K562 (cell line): Measurements from ENCODE around the gene ARL2. TPM values are rescaled to one million over a fixed set of nuclear protein-coding genes. Genes with fewer than 3 reads are reported as not detected.
A peak's percentile ranks its signal among the peaks of the same experiment; 100 is the strongest.

Experiments
- POLR2A ChIP-seq: fragments of 450-650 bp; conservative IDR thresholded peaks from 2 replicates; pipeline ENCODE4 v1.6.1; 2016
- POLR2G ChIP-seq: fragments of 200-400 bp; formaldehyde crosslinking; IDR thresholded peaks from 2 replicates; pipeline ENCODE4 v1.6.1; 2017; ENCODE audit warnings: low read depth, mild to moderate bottlenecking, antibody characterized with exemption, low read length, moderate library complexity
- ZBTB7A ChIP-seq: IDR thresholded peaks from 2 replicates; pipeline ENCODE4 v1.6.1; 2011; ENCODE audit warnings: low read depth, mild to moderate bottlenecking, low read length, moderate library complexity, borderline replicate concordance; ENCODE audit not compliant: control insufficient read depth
- ZNF347 ChIP-seq: fragments of 450-650 bp; formaldehyde crosslinking; IDR thresholded peaks from 2 replicates; pipeline ENCODE4 v1.4.0; 2020; ENCODE audit warnings: low read depth, mild to moderate bottlenecking, moderate library complexity
- polyA plus RNA-seq, 8 experiments: library from polyadenylated mRNA; depleted of rRNA in 4 of 8; stranded (reverse) in 5 of 8; unstranded in 3 of 8; fragments of >200 nt; fragmentation: Nextera tagmentation in 2 of 8; fragmentation: Illumina TruSeq in 1 of 8; extraction: Ambion mirVana in 2 of 8; extraction: Trizol in 1 of 8; gene quantifications; 2 replicates each; pipeline versions ENCODE4 v1.2.1 to v1.2.3, GENCODE V29; 2011 to 2014; ENCODE audit warnings: inconsistent platforms in 1 of 8, missing spikeins in 1 of 8
- total RNA-seq, 7 experiments: library from RNA; depleted of rRNA in 6 of 7; stranded (reverse); fragments of >200 nt in 6 of 7; fragmentation: Illumina TruSeq in 2 of 7; extraction: Trizol in 2 of 7; gene quantifications; 2 replicates each; pipeline versions ENCODE4 v1.2.1 to v1.2.3, GENCODE V29; 2011 to 2021; ENCODE audit warnings: low replicate concordance in 1 of 7
- TF ChIP-seq, protein P1 (sequence below): sonication (generic); formaldehyde crosslinking; IDR thresholded peaks from 2 replicates; pipeline ENCODE4 v1.8.0; 2022; ENCODE audit warnings: mild to moderate bottlenecking, missing genetic modification reagents
- TF ChIP-seq, protein P2 (sequence below): fragments of 450-650 bp; IDR thresholded peaks from 2 replicates; pipeline ENCODE4 v1.6.1; 2017; ENCODE audit warnings: antibody characterized with exemption, mild to moderate bottlenecking
- TF ChIP-seq, protein P3 (sequence below): fragments of 250-450 bp; sonication (Bioruptor Pico); IDR thresholded peaks from 2 replicates; pipeline ENCODE4 v1.8.0; 2021; ENCODE audit warnings: moderate library complexity, mild to moderate bottlenecking, inconsistent platforms
- TF ChIP-seq, protein P4 (sequence below), 2 experiments: fragments of 450-650 bp; conservative IDR thresholded peaks; 2 replicates each; pipeline ENCODE4 v1.6.1; 2017; ENCODE audit warnings: mild to moderate bottlenecking in 2 of 2, moderate library complexity in 2 of 2
- TF ChIP-seq, protein P5 (sequence below): fragments of 200-800 bp; sonication (Bioruptor generic); IDR thresholded peaks from 2 replicates; pipeline ENCODE4 v1.6.1; 2017; ENCODE audit warnings: missing genetic modification characterization, missing compliant biosample characterization
- TF ChIP-seq, protein P6 (sequence below): sonication (generic); formaldehyde crosslinking; IDR thresholded peaks from 2 replicates; pipeline ENCODE4 v1.8.0; 2022; ENCODE audit warnings: mild to moderate bottlenecking, missing genetic modification reagents
- TF ChIP-seq, protein P7 (sequence below): sonication (generic); formaldehyde crosslinking; IDR thresholded peaks from 2 replicates; pipeline ENCODE4 v1.9.0; 2022; ENCODE audit warnings: mild to moderate bottlenecking, missing genetic modification reagents
- TF ChIP-seq, protein P8 (sequence below): sonication (generic); formaldehyde crosslinking; IDR thresholded peaks from 2 replicates; pipeline ENCODE4 v1.8.1; 2023; ENCODE audit warnings: mild to moderate bottlenecking, missing genetic modification reagents

The ARL2 gene
- total and polyA plus RNA-seq, 9 of the 15 experiments (the other 6 are each of a cell fraction or from before 2014, with no cell fraction given), result 5.7 to 154 (median 92.2) TPM

DNA sequence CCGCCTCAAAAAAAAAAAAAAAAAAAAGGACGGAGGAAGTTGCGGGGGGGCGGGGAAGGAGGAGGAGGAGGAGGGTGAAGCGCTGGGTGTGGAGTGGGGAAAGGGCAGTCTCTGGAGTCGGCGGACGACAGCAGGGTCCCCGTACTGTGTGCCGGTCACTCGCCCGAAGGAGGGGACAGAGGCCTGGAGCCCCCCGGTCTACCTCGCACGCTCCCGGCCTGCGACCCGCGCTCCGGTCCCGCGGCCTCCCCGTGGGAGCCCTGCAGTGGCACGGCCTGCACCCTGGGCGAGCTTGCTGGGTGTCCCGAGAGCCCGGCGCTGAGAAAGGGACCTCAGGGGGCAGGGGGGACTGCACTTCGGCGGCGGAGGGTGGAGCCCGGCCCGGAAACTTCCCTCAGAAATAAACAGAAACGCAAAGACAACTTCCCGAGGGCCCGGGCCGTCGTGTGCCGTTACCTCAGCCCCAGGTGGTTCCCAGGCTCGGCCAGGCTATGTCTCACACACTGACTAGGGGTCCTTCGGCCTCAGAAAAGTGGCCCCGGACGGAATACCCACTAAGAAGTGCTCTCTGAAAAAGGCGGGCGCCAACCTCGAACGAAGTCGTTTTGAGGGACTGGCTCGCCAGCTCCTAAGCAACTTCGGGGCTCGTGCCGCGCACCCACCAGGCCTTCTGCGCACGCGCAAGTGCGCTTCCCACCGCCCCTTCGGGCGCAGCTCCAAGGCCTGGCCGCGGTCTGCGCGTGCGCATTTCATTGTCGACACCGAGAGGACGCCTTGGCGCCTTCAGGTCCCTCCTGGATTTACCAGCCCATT is 42.3 kb upstream of the ARL2 start, which contains the start of gene MAJIN (continued):
- TF ChIP-seq, protein P1, sequence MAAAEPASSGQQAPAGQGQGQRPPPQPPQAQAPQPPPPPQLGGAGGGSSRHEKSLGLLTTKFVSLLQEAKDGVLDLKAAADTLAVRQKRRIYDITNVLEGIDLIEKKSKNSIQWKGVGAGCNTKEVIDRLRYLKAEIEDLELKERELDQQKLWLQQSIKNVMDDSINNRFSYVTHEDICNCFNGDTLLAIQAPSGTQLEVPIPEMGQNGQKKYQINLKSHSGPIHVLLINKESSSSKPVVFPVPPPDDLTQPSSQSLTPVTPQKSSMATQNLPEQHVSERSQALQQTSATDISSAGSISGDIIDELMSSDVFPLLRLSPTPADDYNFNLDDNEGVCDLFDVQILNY (CRISPR knock-in tag), result no peak
- no peak for TF ChIP-seq ZNF347 (CRISPR knock-in tag)
- 0 out of 2 replicates have a peak, but pooled peaks have one; percentile 18 for TF ChIP-seq ZBTB7A
- TF ChIP-seq, protein P2, sequence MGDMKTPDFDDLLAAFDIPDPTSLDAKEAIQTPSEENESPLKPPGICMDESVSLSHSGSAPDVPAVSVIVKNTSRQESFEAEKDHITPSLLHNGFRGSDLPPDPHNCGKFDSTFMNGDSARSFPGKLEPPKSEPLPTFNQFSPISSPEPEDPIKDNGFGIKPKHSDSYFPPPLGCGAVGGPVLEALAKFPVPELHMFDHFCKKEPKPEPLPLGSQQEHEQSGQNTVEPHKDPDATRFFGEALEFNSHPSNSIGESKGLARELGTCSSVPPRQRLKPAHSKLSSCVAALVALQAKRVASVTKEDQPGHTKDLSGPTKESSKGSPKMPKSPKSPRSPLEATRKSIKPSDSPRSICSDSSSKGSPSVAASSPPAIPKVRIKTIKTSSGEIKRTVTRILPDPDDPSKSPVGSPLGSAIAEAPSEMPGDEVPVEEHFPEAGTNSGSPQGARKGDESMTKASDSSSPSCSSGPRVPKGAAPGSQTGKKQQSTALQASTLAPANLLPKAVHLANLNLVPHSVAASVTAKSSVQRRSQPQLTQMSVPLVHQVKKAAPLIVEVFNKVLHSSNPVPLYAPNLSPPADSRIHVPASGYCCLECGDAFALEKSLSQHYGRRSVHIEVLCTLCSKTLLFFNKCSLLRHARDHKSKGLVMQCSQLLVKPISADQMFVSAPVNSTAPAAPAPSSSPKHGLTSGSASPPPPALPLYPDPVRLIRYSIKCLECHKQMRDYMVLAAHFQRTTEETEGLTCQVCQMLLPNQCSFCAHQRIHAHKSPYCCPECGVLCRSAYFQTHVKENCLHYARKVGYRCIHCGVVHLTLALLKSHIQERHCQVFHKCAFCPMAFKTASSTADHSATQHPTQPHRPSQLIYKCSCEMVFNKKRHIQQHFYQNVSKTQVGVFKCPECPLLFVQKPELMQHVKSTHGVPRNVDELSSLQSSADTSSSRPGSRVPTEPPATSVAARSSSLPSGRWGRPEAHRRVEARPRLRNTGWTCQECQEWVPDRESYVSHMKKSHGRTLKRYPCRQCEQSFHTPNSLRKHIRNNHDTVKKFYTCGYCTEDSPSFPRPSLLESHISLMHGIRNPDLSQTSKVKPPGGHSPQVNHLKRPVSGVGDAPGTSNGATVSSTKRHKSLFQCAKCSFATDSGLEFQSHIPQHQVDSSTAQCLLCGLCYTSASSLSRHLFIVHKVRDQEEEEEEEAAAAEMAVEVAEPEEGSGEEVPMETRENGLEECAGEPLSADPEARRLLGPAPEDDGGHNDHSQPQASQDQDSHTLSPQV, result peak; percentile 94
- TF ChIP-seq, protein P3, sequence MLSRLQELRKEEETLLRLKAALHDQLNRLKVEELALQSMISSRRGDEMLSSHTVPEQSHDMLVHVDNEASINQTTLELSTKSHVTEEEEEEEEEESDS, result no peak
- TF ChIP-seq POLR2G, result peak; percentile 70
- TF ChIP-seq, protein P4, sequence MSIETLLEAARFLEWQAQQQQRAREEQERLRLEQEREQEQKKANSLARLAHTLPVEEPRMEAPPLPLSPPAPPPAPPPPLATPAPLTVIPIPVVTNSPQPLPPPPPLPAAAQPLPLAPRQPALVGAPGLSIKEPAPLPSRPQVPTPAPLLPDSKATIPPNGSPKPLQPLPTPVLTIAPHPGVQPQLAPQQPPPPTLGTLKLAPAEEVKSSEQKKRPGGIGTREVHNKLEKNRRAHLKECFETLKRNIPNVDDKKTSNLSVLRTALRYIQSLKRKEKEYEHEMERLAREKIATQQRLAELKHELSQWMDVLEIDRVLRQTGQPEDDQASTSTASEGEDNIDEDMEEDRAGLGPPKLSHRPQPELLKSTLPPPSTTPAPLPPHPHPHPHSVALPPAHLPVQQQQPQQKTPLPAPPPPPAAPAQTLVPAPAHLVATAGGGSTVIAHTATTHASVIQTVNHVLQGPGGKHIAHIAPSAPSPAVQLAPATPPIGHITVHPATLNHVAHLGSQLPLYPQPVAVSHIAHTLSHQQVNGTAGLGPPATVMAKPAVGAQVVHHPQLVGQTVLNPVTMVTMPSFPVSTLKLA (conservative IDR thresholded peaks at IDR 0.05), result 0 out of 4 replicates have a peak, but pooled peaks of 1 of the 2 experiments have one; percentile 11
- TF ChIP-seq, protein P5, sequence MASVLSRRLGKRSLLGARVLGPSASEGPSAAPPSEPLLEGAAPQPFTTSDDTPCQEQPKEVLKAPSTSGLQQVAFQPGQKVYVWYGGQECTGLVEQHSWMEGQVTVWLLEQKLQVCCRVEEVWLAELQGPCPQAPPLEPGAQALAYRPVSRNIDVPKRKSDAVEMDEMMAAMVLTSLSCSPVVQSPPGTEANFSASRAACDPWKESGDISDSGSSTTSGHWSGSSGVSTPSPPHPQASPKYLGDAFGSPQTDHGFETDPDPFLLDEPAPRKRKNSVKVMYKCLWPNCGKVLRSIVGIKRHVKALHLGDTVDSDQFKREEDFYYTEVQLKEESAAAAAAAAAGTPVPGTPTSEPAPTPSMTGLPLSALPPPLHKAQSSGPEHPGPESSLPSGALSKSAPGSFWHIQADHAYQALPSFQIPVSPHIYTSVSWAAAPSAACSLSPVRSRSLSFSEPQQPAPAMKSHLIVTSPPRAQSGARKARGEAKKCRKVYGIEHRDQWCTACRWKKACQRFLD (CRISPR knock-in tag), result 0 out of 2 replicates have a peak, but pooled peaks have one; percentile 47
- TF ChIP-seq, protein P6, sequence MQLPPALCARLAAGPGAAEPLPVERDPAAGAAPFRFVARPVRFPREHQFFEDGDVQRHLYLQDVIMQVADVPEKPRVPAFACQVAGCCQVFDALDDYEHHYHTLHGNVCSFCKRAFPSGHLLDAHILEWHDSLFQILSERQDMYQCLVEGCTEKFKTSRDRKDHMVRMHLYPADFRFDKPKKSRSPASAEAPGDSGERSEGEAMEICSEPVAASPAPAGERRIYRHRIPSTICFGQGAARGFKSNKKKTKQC (CRISPR knock-in tag), result peak; percentile 78; the same call in 1 of the 2 replicates
- 0 out of 2 replicates have a peak, but pooled peaks have one; percentile 32 for TF ChIP-seq POLR2A
- TF ChIP-seq, protein P7, sequence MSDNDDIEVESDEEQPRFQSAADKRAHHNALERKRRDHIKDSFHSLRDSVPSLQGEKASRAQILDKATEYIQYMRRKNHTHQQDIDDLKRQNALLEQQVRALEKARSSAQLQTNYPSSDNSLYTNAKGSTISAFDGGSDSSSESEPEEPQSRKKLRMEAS (CRISPR knock-in tag), result peak; percentile 91
- TF ChIP-seq, protein P8, sequence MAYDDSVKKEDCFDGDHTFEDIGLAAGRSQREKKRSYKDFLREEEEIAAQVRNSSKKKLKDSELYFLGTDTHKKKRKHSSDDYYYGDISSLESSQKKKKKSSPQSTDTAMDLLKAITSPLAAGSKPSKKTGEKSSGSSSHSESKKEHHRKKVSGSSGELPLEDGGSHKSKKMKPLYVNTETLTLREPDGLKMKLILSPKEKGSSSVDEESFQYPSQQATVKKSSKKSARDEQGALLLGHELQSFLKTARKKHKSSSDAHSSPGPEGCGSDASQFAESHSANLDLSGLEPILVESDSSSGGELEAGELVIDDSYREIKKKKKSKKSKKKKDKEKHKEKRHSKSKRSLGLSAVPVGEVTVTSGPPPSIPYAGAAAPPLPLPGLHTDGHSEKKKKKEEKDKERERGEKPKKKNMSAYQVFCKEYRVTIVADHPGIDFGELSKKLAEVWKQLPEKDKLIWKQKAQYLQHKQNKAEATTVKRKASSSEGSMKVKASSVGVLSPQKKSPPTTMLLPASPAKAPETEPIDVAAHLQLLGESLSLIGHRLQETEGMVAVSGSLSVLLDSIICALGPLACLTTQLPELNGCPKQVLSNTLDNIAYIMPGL (CRISPR knock-in tag), result no peak
